HEK293 (cell line): ENCODE measurements around the gene LHFPL2.

Source experiments
- CTCF ChIA-PET: fragments of 350-600 bp; formaldehyde crosslinking; extraction: SDS; loops from one replicate; lab custom pipeline; 2021; ENCODE audit warnings: antibody characterized with exemption; lab: Yijun Ruan, JAX
- POLR2A ChIA-PET: fragments of 300-600 bp; formaldehyde crosslinking; extraction: SDS; loops from one replicate; lab custom pipeline; 2020; ENCODE audit warnings: antibody characterized with exemption, inconsistent platforms; lab: Yijun Ruan, JAX
- H3K27ac ChIP-seq: fragments of 200-500 bp; sonication (Bioruptor generic); 2 replicates; pipeline ENCODE4 v1.5.1; 2014; ENCODE audit warnings: low read depth, low read length, control low read depth, inconsistent platforms; ENCODE audit errors: extremely low read depth
- H3K36me3 ChIP-seq, 2 experiments: fragments of 200-500 bp in 1 of 2; sonication (Bioruptor generic) in 1 of 2; 1 replicate in 1 of 2; 2 replicates in 1 of 2; pipeline ENCODE4 v1.5.1; 2014 to 2017; ENCODE audit warnings: inconsistent platforms in 2 of 2, low read length in 2 of 2; ENCODE audit not compliant: control insufficient read depth in 2 of 2, insufficient read depth in 1 of 2
- H3K4me1 ChIP-seq: fragments of 200-500 bp; sonication (Bioruptor generic); 2 replicates; pipeline ENCODE4 v1.5.1; 2014; ENCODE audit warnings: mild to moderate bottlenecking, low read length, inconsistent platforms; ENCODE audit not compliant: control insufficient read depth, insufficient read depth
- H3K4me3 ChIP-seq: 2 replicates; pipeline ENCODE4 v1.5.1; 2011; ENCODE audit warnings: low read depth, mild to moderate bottlenecking, control low read depth, low read length, moderate library complexity
- H3K9me3 ChIP-seq: fragments of 200-500 bp; sonication (Bioruptor generic); 2 replicates; pipeline ENCODE4 v1.5.1; 2014; ENCODE audit warnings: low read depth, low read length, inconsistent platforms; ENCODE audit not compliant: control insufficient read depth, insufficient read depth
- AEBP2 ChIP-seq: fragments of 450-650 bp; formaldehyde crosslinking; IDR thresholded peaks from 2 replicates; pipeline ENCODE4 v1.5.1; 2016; ENCODE audit warnings: missing biosample characterization, missing genetic modification characterization, borderline replicate concordance
- KLF1 ChIP-seq: fragments of 450-650 bp; formaldehyde crosslinking; IDR thresholded peaks from 2 replicates; pipeline ENCODE4 v1.5.1; 2016; ENCODE audit warnings: missing biosample characterization, missing genetic modification characterization
- PRDM6 ChIP-seq: fragments of 450-650 bp; formaldehyde crosslinking; IDR thresholded peaks from 2 replicates; pipeline ENCODE4 v1.5.1; 2017; ENCODE audit warnings: missing biosample characterization, missing genetic modification characterization
- SETDB1 ChIP-seq: IDR thresholded peaks from one replicate; pipeline ENCODE4 v1.6.1; 2017; ENCODE audit warnings: mild to moderate bottlenecking, low read length, moderate library complexity, mixed read lengths; ENCODE audit not compliant: insufficient read length
- SP3 ChIP-seq: fragments of 450-650 bp; formaldehyde crosslinking; IDR thresholded peaks from 2 replicates; pipeline ENCODE4 v1.5.1; 2016; ENCODE audit warnings: missing biosample characterization, missing genetic modification characterization
- ZBTB8A ChIP-seq: fragments of 450-650 bp; formaldehyde crosslinking; IDR thresholded peaks from 2 replicates; pipeline ENCODE4 v1.5.1; 2016; ENCODE audit warnings: missing biosample characterization, missing genetic modification characterization
- ZFP41 ChIP-seq: fragments of 450-650 bp; formaldehyde crosslinking; IDR thresholded peaks from 2 replicates; pipeline ENCODE4 v1.5.1; 2016; ENCODE audit warnings: missing biosample characterization, missing genetic modification characterization, borderline replicate concordance
- ZIC2 ChIP-seq: fragments of 450-650 bp; formaldehyde crosslinking; IDR thresholded peaks from 2 replicates; pipeline ENCODE4 v1.5.1; 2016; ENCODE audit warnings: missing biosample characterization, missing genetic modification characterization
- ZNF132 ChIP-seq: fragments of 450-650 bp; formaldehyde crosslinking; IDR thresholded peaks from 2 replicates; pipeline ENCODE4 v1.5.1; 2017; ENCODE audit warnings: missing biosample characterization, missing genetic modification characterization, borderline replicate concordance
- ZNF16 ChIP-seq: fragments of 450-650 bp; formaldehyde crosslinking; IDR thresholded peaks from 2 replicates; pipeline ENCODE4 v1.5.1; 2016; ENCODE audit warnings: low read depth, missing biosample characterization, missing genetic modification characterization
- ZNF174 ChIP-seq: fragments of 450-650 bp; formaldehyde crosslinking; IDR thresholded peaks from 2 replicates; pipeline ENCODE4 v1.5.0; 2017; ENCODE audit warnings: missing biosample characterization, mild to moderate bottlenecking, missing genetic modification characterization
- ZNF214 ChIP-seq: fragments of 450-650 bp; formaldehyde crosslinking; IDR thresholded peaks from 2 replicates; pipeline ENCODE4 v1.5.1; 2017; ENCODE audit warnings: missing biosample characterization, mild to moderate bottlenecking, missing genetic modification characterization, borderline replicate concordance
- ZNF221 ChIP-seq: fragments of 450-650 bp; formaldehyde crosslinking; IDR thresholded peaks from 2 replicates; pipeline ENCODE4 v1.5.1; 2017; ENCODE audit warnings: missing biosample characterization, missing genetic modification characterization, borderline replicate concordance
- ZNF24 ChIP-seq: fragments of 450-650 bp; formaldehyde crosslinking; IDR thresholded peaks from 2 replicates; pipeline ENCODE4 v1.5.1; 2016; ENCODE audit warnings: missing biosample characterization, missing genetic modification characterization
- ZNF248 ChIP-seq: fragments of 450-650 bp; formaldehyde crosslinking; IDR thresholded peaks from 2 replicates; pipeline ENCODE4 v1.5.1; 2017; ENCODE audit warnings: missing biosample characterization, missing genetic modification characterization
- ZNF335 ChIP-seq: fragments of 450-650 bp; formaldehyde crosslinking; conservative IDR thresholded peaks from 2 replicates; pipeline ENCODE4 v1.5.1; 2016; ENCODE audit warnings: missing biosample characterization, missing genetic modification characterization
- ZNF391 ChIP-seq: fragments of 450-650 bp; formaldehyde crosslinking; IDR thresholded peaks from 2 replicates; pipeline ENCODE4 v1.5.1; 2016; ENCODE audit warnings: low read depth, missing biosample characterization, missing genetic modification characterization, borderline replicate concordance
- ZNF423 ChIP-seq: fragments of 450-650 bp; formaldehyde crosslinking; IDR thresholded peaks from 2 replicates; pipeline ENCODE4 v1.5.1; 2016; ENCODE audit warnings: missing biosample characterization, missing genetic modification characterization
- ZNF791 ChIP-seq: fragments of 450-650 bp; formaldehyde crosslinking; IDR thresholded peaks from 2 replicates; pipeline ENCODE4 v1.5.1; 2016; ENCODE audit warnings: missing biosample characterization, missing genetic modification characterization
- ZSCAN5A ChIP-seq: fragments of 450-650 bp; formaldehyde crosslinking; IDR thresholded peaks from 2 replicates; pipeline ENCODE4 v1.5.1; 2016; ENCODE audit warnings: missing biosample characterization, missing genetic modification characterization
- TF ChIP-seq, protein P1 (sequence below): fragments of 450-650 bp; formaldehyde crosslinking; IDR thresholded peaks from 2 replicates; pipeline ENCODE4 v1.5.0; 2017; ENCODE audit warnings: missing biosample characterization, missing genetic modification characterization, borderline replicate concordance
- TF ChIP-seq, protein P2 (sequence below): fragments of 450-650 bp; IDR thresholded peaks from 2 replicates; pipeline ENCODE4 v1.5.1; 2018; ENCODE audit warnings: missing biosample characterization, mild to moderate bottlenecking, missing genetic modification characterization
- TF ChIP-seq, protein P3 (sequence below): fragments of 450-650 bp; formaldehyde crosslinking; IDR thresholded peaks from 2 replicates; pipeline ENCODE4 v1.5.1; 2016; ENCODE audit warnings: missing biosample characterization, missing genetic modification characterization, borderline replicate concordance

Gene LHFPL2

DNA sequence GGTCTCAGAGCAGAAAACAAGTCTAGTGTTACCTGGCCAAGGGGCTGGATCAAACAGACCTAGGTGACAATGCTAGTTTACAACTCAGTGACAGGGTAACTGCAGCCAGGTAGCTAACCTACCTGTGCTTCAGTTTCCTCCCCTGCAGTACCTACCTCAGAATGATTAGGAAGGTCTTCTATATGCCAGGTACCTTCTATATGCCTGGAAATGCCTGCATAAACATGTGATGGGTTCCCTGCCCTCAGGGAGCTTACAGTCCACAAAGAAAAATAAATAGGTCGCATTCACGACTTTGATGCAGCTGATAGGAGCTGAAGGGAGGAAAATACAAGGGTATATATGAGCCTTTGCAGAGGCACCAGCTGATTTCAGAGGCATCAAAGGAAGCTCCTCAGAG lies 16.1 kb downstream of the LHFPL2 start:
- CTCF ChIA-PET = interaction anchor here (1.3 kb wide), 1 partner anchor 160 kb away, joined by 4 read pairs; no protein-coding TSS in a partner anchor
- Histone ChIP-seq H3K27ac (no peak overlapping the region), H3K4me3 (no peak overlapping the region), H3K36me3 (peaks cover 0 to 24% of the 10 kb centered on the region in 2 experiments; a peak in 1 of 3 replicates), H3K4me1 (peaks cover 16% of the 10 kb centered on the region), H3K9me3 (no peaks in the 10 kb centered on the region)
- TF ChIP-seq ZFP41 (tag by site-specific recombination) = no peak
- TF ChIP-seq, protein P1, sequence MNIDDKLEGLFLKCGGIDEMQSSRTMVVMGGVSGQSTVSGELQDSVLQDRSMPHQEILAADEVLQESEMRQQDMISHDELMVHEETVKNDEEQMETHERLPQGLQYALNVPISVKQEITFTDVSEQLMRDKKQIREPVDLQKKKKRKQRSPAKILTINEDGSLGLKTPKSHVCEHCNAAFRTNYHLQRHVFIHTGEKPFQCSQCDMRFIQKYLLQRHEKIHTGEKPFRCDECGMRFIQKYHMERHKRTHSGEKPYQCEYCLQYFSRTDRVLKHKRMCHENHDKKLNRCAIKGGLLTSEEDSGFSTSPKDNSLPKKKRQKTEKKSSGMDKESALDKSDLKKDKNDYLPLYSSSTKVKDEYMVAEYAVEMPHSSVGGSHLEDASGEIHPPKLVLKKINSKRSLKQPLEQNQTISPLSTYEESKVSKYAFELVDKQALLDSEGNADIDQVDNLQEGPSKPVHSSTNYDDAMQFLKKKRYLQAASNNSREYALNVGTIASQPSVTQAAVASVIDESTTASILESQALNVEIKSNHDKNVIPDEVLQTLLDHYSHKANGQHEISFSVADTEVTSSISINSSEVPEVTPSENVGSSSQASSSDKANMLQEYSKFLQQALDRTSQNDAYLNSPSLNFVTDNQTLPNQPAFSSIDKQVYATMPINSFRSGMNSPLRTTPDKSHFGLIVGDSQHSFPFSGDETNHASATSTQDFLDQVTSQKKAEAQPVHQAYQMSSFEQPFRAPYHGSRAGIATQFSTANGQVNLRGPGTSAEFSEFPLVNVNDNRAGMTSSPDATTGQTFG (tag by site-specific recombination) = no peak
- TF ChIP-seq ZNF174 (tag by site-specific recombination) = no peak
- TF ChIP-seq ZNF248 = no peak
- TF ChIP-seq, protein P2, sequence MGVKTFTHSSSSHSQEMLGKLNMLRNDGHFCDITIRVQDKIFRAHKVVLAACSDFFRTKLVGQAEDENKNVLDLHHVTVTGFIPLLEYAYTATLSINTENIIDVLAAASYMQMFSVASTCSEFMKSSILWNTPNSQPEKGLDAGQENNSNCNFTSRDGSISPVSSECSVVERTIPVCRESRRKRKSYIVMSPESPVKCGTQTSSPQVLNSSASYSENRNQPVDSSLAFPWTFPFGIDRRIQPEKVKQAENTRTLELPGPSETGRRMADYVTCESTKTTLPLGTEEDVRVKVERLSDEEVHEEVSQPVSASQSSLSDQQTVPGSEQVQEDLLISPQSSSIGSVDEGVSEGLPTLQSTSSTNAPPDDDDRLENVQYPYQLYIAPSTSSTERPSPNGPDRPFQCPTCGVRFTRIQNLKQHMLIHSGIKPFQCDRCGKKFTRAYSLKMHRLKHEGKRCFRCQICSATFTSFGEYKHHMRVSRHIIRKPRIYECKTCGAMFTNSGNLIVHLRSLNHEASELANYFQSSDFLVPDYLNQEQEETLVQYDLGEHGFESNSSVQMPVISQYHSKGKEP (tag by site-specific recombination) = no peak
- TF ChIP-seq ZNF132 (tag by site-specific recombination) = no peak
- TF ChIP-seq ZNF24 (tag by site-specific recombination) = no peak
- TF ChIP-seq SETDB1 = no peak
- no peak for TF ChIP-seq ZNF391 (tag by site-specific recombination)
- no peak for TF ChIP-seq ZNF221 (tag by site-specific recombination)
- TF ChIP-seq SP3 (tag by site-specific recombination) = no peak
- no peak for TF ChIP-seq KLF1 (tag by site-specific recombination)
- POLR2A ChIA-PET = no interaction called here

DNA sequence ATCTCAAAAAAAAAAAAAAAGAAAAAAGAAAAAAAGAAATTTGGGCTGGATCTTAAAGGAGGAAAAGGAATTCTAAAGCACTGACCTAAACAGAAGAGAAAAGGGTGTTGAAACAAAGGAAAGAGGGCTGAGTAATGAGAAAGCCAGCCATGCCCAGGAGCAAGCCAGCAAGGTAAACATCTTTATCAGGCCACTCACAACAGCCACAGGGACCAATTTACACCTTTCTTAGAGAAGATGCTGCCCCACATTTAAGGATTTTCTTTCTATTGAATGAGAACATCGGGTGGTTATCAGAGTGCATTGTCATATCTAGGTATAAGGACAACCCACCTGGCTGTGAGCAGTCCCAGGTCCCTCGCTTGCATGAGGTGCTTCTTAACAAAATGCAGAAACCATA lies 16.6 kb downstream of the LHFPL2 start:
- H3K27ac ChIP-seq = no peak overlapping the region
- H3K9me3 ChIP-seq = no peaks in the 10 kb centered on the region
- CTCF ChIA-PET = interaction anchor here (1.3 kb wide), 1 partner anchor 159 kb away, joined by 4 read pairs; no protein-coding TSS in a partner anchor
- peaks cover 0 to 24% of the 10 kb centered on the region in 2 experiments; a peak in 1 of 3 replicates for H3K36me3 ChIP-seq
- POLR2A ChIA-PET = no interaction called here
- H3K4me1 ChIP-seq = peaks cover 16% of the 10 kb centered on the region
- no peak overlapping the region for H3K4me3 ChIP-seq
- no peak for TF ChIP-seq ZIC2 (tag by site-specific recombination)
- no peak for TF ChIP-seq ZSCAN5A (tag by site-specific recombination)
- TF ChIP-seq PRDM6 (tag by site-specific recombination) = no peak
- TF ChIP-seq ZNF214 (tag by site-specific recombination) = no peak
- no peak for TF ChIP-seq ZNF174 (tag by site-specific recombination)
- TF ChIP-seq, protein P3, sequence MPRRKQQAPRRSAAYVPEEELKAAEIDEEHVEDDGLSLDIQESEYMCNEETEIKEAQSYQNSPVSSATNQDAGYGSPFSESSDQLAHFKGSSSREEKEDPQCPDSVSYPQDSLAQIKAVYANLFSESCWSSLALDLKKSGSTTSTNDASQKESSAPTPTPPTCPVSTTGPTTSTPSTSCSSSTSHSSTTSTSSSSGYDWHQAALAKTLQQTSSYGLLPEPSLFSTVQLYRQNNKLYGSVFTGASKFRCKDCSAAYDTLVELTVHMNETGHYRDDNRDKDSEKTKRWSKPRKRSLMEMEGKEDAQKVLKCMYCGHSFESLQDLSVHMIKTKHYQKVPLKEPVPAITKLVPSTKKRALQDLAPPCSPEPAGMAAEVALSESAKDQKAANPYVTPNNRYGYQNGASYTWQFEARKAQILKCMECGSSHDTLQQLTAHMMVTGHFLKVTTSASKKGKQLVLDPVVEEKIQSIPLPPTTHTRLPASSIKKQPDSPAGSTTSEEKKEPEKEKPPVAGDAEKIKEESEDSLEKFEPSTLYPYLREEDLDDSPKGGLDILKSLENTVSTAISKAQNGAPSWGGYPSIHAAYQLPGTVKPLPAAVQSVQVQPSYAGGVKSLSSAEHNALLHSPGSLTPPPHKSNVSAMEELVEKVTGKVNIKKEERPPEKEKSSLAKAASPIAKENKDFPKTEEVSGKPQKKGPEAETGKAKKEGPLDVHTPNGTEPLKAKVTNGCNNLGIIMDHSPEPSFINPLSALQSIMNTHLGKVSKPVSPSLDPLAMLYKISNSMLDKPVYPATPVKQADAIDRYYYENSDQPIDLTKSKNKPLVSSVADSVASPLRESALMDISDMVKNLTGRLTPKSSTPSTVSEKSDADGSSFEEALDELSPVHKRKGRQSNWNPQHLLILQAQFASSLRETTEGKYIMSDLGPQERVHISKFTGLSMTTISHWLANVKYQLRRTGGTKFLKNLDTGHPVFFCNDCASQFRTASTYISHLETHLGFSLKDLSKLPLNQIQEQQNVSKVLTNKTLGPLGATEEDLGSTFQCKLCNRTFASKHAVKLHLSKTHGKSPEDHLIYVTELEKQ (tag by site-specific recombination) = no peak
- TF ChIP-seq ZNF423 = no peak
- TF ChIP-seq ZNF335 (tag by site-specific recombination) = no peak
- no peak for TF ChIP-seq ZNF16 (tag by site-specific recombination)
- no peak for TF ChIP-seq ZNF791
- no peak for TF ChIP-seq AEBP2 (tag by site-specific recombination)
- no peak for TF ChIP-seq ZBTB8A (tag by site-specific recombination)
